WTC11 (cell line): ENCODE data around the gene AMDHD2. TPM values are rescaled to one million over a fixed set of nuclear protein-coding genes. Genes with fewer than 3 reads are reported as not detected.
A peak's percentile ranks its signal among the peaks of the same experiment; 100 is the strongest.

ENCODE experiments used
- AR ChIP-seq: fragments of 250-450 bp; sonication (Bioruptor Pico); IDR thresholded peaks from 2 replicates; pipeline ENCODE4 v1.9.0; 2021; ENCODE audit warnings: mild to moderate bottlenecking
- ATF6 ChIP-seq: sonication (generic); formaldehyde crosslinking; IDR thresholded peaks from 2 replicates; pipeline ENCODE4 v1.8.1; 2023; ENCODE audit warnings: mild to moderate bottlenecking, missing genetic modification reagents
- CREB1 ChIP-seq: sonication (generic); formaldehyde crosslinking; IDR thresholded peaks from 2 replicates; pipeline ENCODE4 v1.8.0; 2023; ENCODE audit warnings: mild to moderate bottlenecking, missing genetic modification reagents
- CTCF ChIP-seq: fragments of 200-600 bp; IDR thresholded peaks from 2 replicates; pipeline ENCODE4 v1.8.0; 2022; ENCODE audit warnings: antibody characterized with exemption
- ELF4 ChIP-seq: sonication (generic); formaldehyde crosslinking; IDR thresholded peaks from 2 replicates; pipeline ENCODE4 v1.8.1; 2022; ENCODE audit warnings: low read depth, mild to moderate bottlenecking, moderate library complexity, missing genetic modification reagents
- FOXK1 ChIP-seq: sonication (generic); formaldehyde crosslinking; IDR thresholded peaks from 2 replicates; pipeline ENCODE4 v1.8.0; 2022; ENCODE audit warnings: mild to moderate bottlenecking, moderate library complexity, missing genetic modification reagents
- GRHL2 ChIP-seq: fragments of 250-450 bp; sonication (Bioruptor Pico); IDR thresholded peaks from 2 replicates; pipeline ENCODE4 v1.8.0; 2022; ENCODE audit warnings: mild to moderate bottlenecking, moderate library complexity; ENCODE audit not compliant: insufficient replicate concordance, severe bottlenecking
- IRF1 ChIP-seq: sonication (generic); formaldehyde crosslinking; IDR thresholded peaks from 2 replicates; pipeline ENCODE4 v1.8.0; 2023; ENCODE audit warnings: missing genetic modification reagents
- MXD4 ChIP-seq: fragments of 250-450 bp; sonication (Bioruptor Pico); IDR thresholded peaks from 2 replicates; pipeline ENCODE4 v1.8.0; 2021; ENCODE audit warnings: mild to moderate bottlenecking, moderate library complexity, borderline replicate concordance
- MYBL2 ChIP-seq: sonication (generic); formaldehyde crosslinking; IDR thresholded peaks from 2 replicates; pipeline ENCODE4 v1.8.1; 2023; ENCODE audit warnings: mild to moderate bottlenecking, moderate library complexity, missing genetic modification reagents
- NFATC4 ChIP-seq: fragments of 250-450 bp; sonication (Bioruptor Pico); IDR thresholded peaks from 2 replicates; pipeline ENCODE4 v1.9.0; 2021; ENCODE audit warnings: mild to moderate bottlenecking
- NFE2L1 ChIP-seq: sonication (generic); formaldehyde crosslinking; IDR thresholded peaks from 2 replicates; pipeline ENCODE4 v1.8.1; 2023; ENCODE audit warnings: missing genetic modification reagents
- NR3C1 ChIP-seq: sonication (generic); formaldehyde crosslinking; conservative IDR thresholded peaks from 2 replicates; pipeline ENCODE4 v1.8.1; 2023; ENCODE audit warnings: low read depth, mild to moderate bottlenecking, missing genetic modification reagents
- PRDM15 ChIP-seq: sonication (generic); formaldehyde crosslinking; IDR thresholded peaks from 2 replicates; pipeline ENCODE4 v1.8.0; 2022; ENCODE audit warnings: missing genetic modification reagents
- SP1 ChIP-seq: sonication (generic); formaldehyde crosslinking; conservative IDR thresholded peaks from 2 replicates; pipeline ENCODE4 v1.8.1; 2022; ENCODE audit warnings: missing genetic modification reagents
- TEAD1 ChIP-seq: sonication (generic); formaldehyde crosslinking; IDR thresholded peaks from 2 replicates; pipeline ENCODE4 v1.8.0; 2022; ENCODE audit warnings: mild to moderate bottlenecking, missing genetic modification reagents
- TEAD4 ChIP-seq: sonication (generic); formaldehyde crosslinking; IDR thresholded peaks from 2 replicates; pipeline ENCODE4 v1.8.0; 2022; ENCODE audit warnings: mild to moderate bottlenecking, missing genetic modification reagents
- TP53 ChIP-seq: sonication (generic); formaldehyde crosslinking; IDR thresholded peaks from 2 replicates; pipeline ENCODE4 v1.8.1; 2023; ENCODE audit warnings: mild to moderate bottlenecking, missing genetic modification reagents
- ZNF121 ChIP-seq: sonication (generic); formaldehyde crosslinking; IDR thresholded peaks from 2 replicates; pipeline ENCODE4 v1.8.0; 2023; ENCODE audit warnings: missing genetic modification reagents
- ZNF263 ChIP-seq: sonication (generic); formaldehyde crosslinking; IDR thresholded peaks from 2 replicates; pipeline ENCODE4 v1.8.1; 2022; ENCODE audit warnings: low read depth, mild to moderate bottlenecking, moderate library complexity, missing genetic modification reagents
- ZNF317 ChIP-seq: sonication (generic); formaldehyde crosslinking; IDR thresholded peaks from 2 replicates; pipeline ENCODE4 v1.8.1; 2023; ENCODE audit warnings: low read depth, mild to moderate bottlenecking, moderate library complexity, missing genetic modification reagents, borderline replicate concordance
- total RNA-seq: library from RNA; stranded (reverse); gene quantifications from 3 replicates; pipeline ENCODE4 v1.2.3, GENCODE V29; 2021
- TF ChIP-seq, protein P1 (sequence below): sonication (generic); formaldehyde crosslinking; IDR thresholded peaks from 2 replicates; pipeline ENCODE4 v1.8.0; 2022; ENCODE audit warnings: mild to moderate bottlenecking, missing genetic modification reagents
- TF ChIP-seq, protein P2 (sequence below): sonication (generic); formaldehyde crosslinking; IDR thresholded peaks from 2 replicates; pipeline ENCODE4 v1.8.0; 2022; ENCODE audit warnings: mild to moderate bottlenecking, missing genetic modification reagents
- TF ChIP-seq, protein P3 (sequence below): fragments of 250-450 bp; sonication (Bioruptor Pico); IDR thresholded peaks from 2 replicates; pipeline ENCODE4 v1.9.0; 2021; ENCODE audit warnings: mild to moderate bottlenecking

Gene AMDHD2
- total RNA-seq, 1 experiment from 2014 or later: 70.9 TPM

DNA sequence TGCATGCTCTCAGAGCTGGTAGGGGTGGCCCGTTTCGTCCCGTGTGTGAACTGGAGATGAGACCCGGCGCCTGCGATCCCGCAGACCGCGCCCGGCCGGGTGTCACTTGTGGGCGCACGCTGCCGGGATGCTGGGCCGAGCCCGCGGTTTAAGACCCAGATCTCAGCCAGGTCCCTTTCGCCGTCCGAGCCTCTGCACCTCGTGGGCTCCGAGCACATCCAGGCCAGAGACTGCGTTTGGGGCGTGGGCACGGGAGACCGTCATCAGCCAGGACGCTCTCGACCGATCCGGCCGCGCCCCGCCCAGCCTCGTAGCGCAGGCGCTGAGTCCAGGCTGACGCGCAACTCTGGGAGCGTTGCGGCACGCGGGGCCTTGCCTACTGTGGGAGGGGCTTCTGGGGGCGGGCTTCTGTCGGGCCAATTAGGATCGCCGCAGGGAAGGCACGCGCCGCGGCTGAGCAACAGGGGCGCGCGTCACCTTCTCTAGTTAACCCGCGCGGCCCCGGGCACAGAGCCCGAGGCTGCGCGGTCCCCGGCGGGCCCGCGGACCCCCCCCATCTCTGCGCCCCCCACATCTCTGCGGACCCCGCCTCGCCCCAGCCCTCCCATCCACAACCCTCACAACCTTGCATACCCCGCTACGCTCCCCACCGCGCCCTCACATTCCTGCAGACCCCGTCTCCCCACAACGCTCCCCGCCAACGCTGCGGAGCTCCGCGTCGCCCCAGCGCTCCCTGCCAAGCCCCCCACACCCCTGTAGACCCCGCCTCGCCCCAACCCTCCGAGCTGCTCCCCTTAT lies 11.7 kb downstream of the AMDHD2 start (continued):
- TF ChIP-seq PRDM15 (CRISPR knock-in tag) (no peak), SP1 (CRISPR knock-in tag) (peak; percentile 92), TEAD1 (CRISPR knock-in tag) (peak; percentile 90), TP53 (CRISPR knock-in tag) (peak; percentile 94), GRHL2 (CRISPR knock-in tag) (no peak), FOXK1 (CRISPR knock-in tag) (peak; percentile 95), NFATC4 (CRISPR knock-in tag) (peak; percentile 57), ATF6 (no peak), CTCF (no peak), ZNF317 (CRISPR knock-in tag) (no peak), AR (peak; percentile 68; the same call in 1 of the 2 replicates), ZNF121 (CRISPR knock-in tag) (0 out of 2 replicates have a peak, but pooled peaks have one; percentile 23), ZNF263 (0 out of 2 replicates have a peak, but pooled peaks have one; percentile 27), NR3C1 (CRISPR knock-in tag) (no peak), TEAD4 (CRISPR knock-in tag) (no peak), CREB1 (CRISPR knock-in tag) (peak; percentile 77; the same call in 1 of the 2 replicates), IRF1 (CRISPR knock-in tag) (peak; percentile 89), MXD4 (no peak), ELF4 (CRISPR knock-in tag) (peak; percentile 69; the same call in 1 of the 2 replicates), MYBL2 (CRISPR knock-in tag) (0 out of 2 replicates have a peak, but pooled peaks have one; percentile 55), NFE2L1 (no peak)
- TF ChIP-seq, protein P1, sequence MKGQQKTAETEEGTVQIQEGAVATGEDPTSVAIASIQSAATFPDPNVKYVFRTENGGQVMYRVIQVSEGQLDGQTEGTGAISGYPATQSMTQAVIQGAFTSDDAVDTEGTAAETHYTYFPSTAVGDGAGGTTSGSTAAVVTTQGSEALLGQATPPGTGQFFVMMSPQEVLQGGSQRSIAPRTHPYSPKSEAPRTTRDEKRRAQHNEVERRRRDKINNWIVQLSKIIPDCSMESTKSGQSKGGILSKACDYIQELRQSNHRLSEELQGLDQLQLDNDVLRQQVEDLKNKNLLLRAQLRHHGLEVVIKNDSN (CRISPR knock-in tag): peak; percentile 81; the same call in 1 of the 2 replicates
- TF ChIP-seq, protein P2, sequence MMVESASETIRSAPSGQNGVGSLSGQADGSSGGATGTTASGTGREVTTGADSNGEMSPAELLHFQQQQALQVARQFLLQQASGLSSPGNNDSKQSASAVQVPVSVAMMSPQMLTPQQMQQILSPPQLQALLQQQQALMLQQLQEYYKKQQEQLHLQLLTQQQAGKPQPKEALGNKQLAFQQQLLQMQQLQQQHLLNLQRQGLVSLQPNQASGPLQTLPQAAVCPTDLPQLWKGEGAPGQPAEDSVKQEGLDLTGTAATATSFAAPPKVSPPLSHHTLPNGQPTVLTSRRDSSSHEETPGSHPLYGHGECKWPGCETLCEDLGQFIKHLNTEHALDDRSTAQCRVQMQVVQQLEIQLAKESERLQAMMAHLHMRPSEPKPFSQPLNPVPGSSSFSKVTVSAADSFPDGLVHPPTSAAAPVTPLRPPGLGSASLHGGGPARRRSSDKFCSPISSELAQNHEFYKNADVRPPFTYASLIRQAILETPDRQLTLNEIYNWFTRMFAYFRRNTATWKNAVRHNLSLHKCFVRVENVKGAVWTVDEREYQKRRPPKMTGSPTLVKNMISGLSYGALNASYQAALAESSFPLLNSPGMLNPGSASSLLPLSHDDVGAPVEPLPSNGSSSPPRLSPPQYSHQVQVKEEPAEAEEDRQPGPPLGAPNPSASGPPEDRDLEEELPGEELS: peak; percentile 82
- TF ChIP-seq, protein P3, sequence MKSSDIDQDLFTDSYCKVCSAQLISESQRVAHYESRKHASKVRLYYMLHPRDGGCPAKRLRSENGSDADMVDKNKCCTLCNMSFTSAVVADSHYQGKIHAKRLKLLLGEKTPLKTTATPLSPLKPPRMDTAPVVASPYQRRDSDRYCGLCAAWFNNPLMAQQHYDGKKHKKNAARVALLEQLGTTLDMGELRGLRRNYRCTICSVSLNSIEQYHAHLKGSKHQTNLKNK (CRISPR knock-in tag): no peak; the same call in 1 of the 2 replicates
